C4-2B (cell line): ENCODE measurements around the gene B3GALT6.

Source experiments
- H3K27ac ChIP-seq: fragments of 450-650 bp; 2 replicates; pipeline ENCODE4 v1.5.1; 2017
- CTCF ChIP-seq: fragments of 450-650 bp; conservative IDR thresholded peaks from 2 replicates; pipeline ENCODE4 v1.5.1; 2017; ENCODE audit warnings: mild to moderate bottlenecking
- ZFX ChIP-seq: fragments of 450-650 bp; IDR thresholded peaks from 2 replicates; pipeline ENCODE4 v1.6.1; 2017

B3GALT6 gene

DNA sequence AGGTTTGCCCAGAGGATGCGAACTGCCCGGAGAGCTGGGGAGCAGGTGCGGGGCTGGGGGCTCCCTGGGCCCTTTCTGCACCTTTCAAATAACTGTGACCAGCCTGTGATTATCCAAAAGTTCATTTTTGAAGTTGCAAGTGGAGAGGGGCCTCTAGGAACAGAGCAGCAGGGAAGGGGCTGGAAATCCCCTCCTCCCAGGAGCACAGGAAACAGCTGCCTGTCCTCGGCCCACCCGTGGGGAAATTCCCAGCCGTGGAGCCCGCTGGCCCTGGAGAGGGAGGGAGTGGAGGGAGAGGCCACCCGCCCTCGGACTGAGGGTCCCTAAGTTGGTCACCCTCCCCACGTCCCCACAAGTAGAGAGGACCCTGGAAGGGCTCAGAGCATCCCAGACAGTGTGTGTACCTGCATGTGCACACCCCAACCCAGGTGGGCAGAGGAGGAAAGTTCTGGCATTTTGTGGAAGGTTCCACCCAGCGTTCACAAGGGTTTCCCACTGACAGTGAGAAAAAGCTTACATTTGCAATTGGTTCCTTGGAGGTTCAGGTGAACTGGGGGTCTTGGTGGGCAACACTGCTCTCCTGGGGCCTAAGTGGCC, 16.9 kb upstream of the B3GALT6 start:
- no peak for TF ChIP-seq ZFX
- no peak for TF ChIP-seq CTCF
- no peak overlapping the region for H3K27ac ChIP-seq

GRCh38 chr1:1215881-1216605, 16.0 kb upstream of the B3GALT6 start:
- no peak overlapping the region for H3K27ac ChIP-seq
- TF ChIP-seq ZFX (no peak), CTCF (no peak)

DNA sequence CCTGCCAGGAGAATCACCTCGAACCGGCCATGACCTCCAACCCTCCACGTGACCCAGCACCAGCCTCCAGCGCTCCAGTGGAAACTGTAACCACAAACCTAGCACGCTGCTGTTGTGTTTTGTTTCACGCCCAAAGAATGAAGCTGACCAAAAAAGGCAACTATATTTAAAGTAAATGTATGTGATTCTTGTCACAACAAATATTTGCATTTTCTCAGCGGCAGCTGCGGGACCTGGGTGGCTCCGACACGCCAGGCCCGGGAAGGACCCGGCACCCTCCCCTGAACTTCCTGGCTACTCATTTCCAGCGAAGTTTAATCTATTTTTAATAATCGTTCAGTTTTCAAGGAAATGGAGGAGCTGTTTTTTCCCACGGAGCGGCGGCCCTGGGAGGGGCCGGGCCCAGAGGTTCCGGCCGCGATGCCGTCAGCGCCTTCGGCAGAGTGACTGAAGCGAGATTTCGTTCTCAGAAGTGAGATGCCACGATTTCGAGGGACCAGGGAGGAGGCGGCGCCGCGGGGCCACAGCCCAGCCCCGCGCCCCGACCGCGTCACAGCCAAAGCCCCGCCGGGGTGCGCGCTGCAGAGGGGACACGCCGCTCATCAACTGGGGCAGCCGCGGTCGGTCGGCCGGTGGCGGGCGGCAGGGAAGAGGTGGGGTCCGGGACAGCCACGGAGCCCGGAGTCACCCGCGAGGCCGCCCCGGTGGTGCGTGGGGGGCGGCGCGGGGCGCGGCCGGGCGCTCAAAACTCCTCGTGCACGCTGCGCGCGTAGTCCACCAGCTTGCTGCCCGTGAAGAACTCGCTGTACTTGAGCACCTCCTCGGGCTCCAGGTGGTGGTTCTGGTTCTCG, 15.0 kb upstream of the B3GALT6 start:
- TF ChIP-seq ZFX (no peak), CTCF (no peak)
- H3K27ac ChIP-seq = no peak overlapping the region

- no peak overlapping the region for H3K27ac ChIP-seq
Observed at GRCh38 chr1:1217621-1218523, 14.2 kb upstream of the B3GALT6 start.

GRCh38 chr1:1218524-1219200, 13.4 kb upstream of the B3GALT6 start:
- H3K27ac ChIP-seq = no peak overlapping the region

More at GRCh38 chr1:1217621-1218523, 14.2 kb upstream of the B3GALT6 start:
- TF ChIP-seq ZFX (no peak), CTCF (no peak)

More at GRCh38 chr1:1218524-1219200, 13.4 kb upstream of the B3GALT6 start:
- TF ChIP-seq ZFX (no peak), CTCF (no peak)
